Activated naive CD8-positive, alpha-beta T cell treated with anti-CD3 and anti-CD28 coated beads for 36 hours (primary cell): ENCODE measurements around the gene CHL1. TPM values are rescaled to one million over a fixed set of nuclear protein-coding genes. Genes with fewer than 3 reads are reported as not detected.

Source experiments
- DNase-seq: peaks from one replicate; pipeline ENCODE4 v3.0.0; 2021
- H3K27ac Mint-ChIP-seq: one replicate; pipeline ENCODE4 v1.8.0; 2022; ENCODE audit warnings: mild to moderate bottlenecking, moderate library complexity, mixed read lengths
- H3K27me3 Mint-ChIP-seq: one replicate; pipeline ENCODE4 v1.8.0; 2022; ENCODE audit warnings: mild to moderate bottlenecking, mixed read lengths
- H3K36me3 Mint-ChIP-seq: one replicate; pipeline ENCODE4 v1.8.0; 2021; ENCODE audit warnings: mild to moderate bottlenecking, mixed read lengths
- H3K4me1 Mint-ChIP-seq: one replicate; pipeline ENCODE4 v1.8.0; 2021; ENCODE audit warnings: mixed read lengths
- H3K4me3 Mint-ChIP-seq: one replicate; pipeline ENCODE4 v1.8.0; 2022; ENCODE audit warnings: mild to moderate bottlenecking, moderate library complexity, mixed read lengths
- H3K9me3 Mint-ChIP-seq: one replicate; pipeline ENCODE4 v1.8.0; 2022; ENCODE audit warnings: mixed read lengths
- total RNA-seq, 2 experiments: library from RNA; stranded (reverse); gene quantifications; one replicate each; pipeline ENCODE4 v1.2.3, GENCODE V29; 2021

CHL1 gene
- not detected for total RNA-seq

- no peak within 1 kb of the TSS for H3K27ac Mint-ChIP-seq
- peak within 1 kb of the TSS; percentile 2 for H3K4me3 Mint-ChIP-seq
- no peaks in the 10 kb centered on the region for H3K4me1 Mint-ChIP-seq
- H3K27me3 Mint-ChIP-seq = peaks cover 41% of the 10 kb centered on the region
- no peak for DNase-seq
- H3K9me3 Mint-ChIP-seq = no peaks in the 10 kb centered on the region
- H3K36me3 Mint-ChIP-seq = no peaks in the 10 kb centered on the region
Observed at GRCh38 chr3:196311-197148, at the start of gene CHL1. Gene CHL1, plus strand, starts transcription at chr3:196763. Its CDS starts 123,014 bp downstream, at chr3:319777.

GRCh38 chr3:151614-152189 is 44.9 kb upstream of the CHL1 start:
- no peaks in the 10 kb centered on the region for H3K9me3 Mint-ChIP-seq
- H3K27me3 Mint-ChIP-seq = no peaks in the 10 kb centered on the region

GRCh38 chr3:159974-160373 is 36.6 kb upstream of the CHL1 start:
- H3K27ac Mint-ChIP-seq = no peak overlapping the region
- H3K9me3 Mint-ChIP-seq = no peaks in the 10 kb centered on the region
- no peak overlapping the region for H3K4me3 Mint-ChIP-seq
- DNase-seq = no peak
- peaks cover 3% of the 10 kb centered on the region for H3K27me3 Mint-ChIP-seq
- no peaks in the 10 kb centered on the region for H3K36me3 Mint-ChIP-seq
- H3K4me1 Mint-ChIP-seq = no peaks in the 10 kb centered on the region

More at GRCh38 chr3:151614-152189, 44.9 kb upstream of the CHL1 start:
- Mint-ChIP-seq H3K4me1 (no peaks in the 10 kb centered on the region), H3K4me3 (no peak overlapping the region), H3K36me3 (no peaks in the 10 kb centered on the region), H3K27ac (no peak overlapping the region)
- no peak for DNase-seq

GRCh38 chr3:166071-166470 is 30.5 kb upstream of the CHL1 start:
- H3K4me1 Mint-ChIP-seq = no peaks in the 10 kb centered on the region
- H3K9me3 Mint-ChIP-seq = no peaks in the 10 kb centered on the region

GRCh38 chr3:166799-167198 is 29.8 kb upstream of the CHL1 start:
- H3K36me3 Mint-ChIP-seq = no peaks in the 10 kb centered on the region
- H3K27ac Mint-ChIP-seq = no peak overlapping the region
- no peak overlapping the region for H3K4me3 Mint-ChIP-seq
- H3K9me3 Mint-ChIP-seq = no peaks in the 10 kb centered on the region
- H3K27me3 Mint-ChIP-seq = no peaks in the 10 kb centered on the region
- no peak for DNase-seq
- no peaks in the 10 kb centered on the region for H3K4me1 Mint-ChIP-seq

More at GRCh38 chr3:166071-166470, 30.5 kb upstream of the CHL1 start:
- Mint-ChIP-seq H3K36me3 (no peaks in the 10 kb centered on the region), H3K4me3 (no peak overlapping the region), H3K27ac (no peak overlapping the region), H3K27me3 (no peaks in the 10 kb centered on the region)
- DNase-seq = no peak

GRCh38 chr3:173886-174285 is 22.7 kb upstream of the CHL1 start:
- no peaks in the 10 kb centered on the region for H3K9me3 Mint-ChIP-seq
- no peak overlapping the region for H3K27ac Mint-ChIP-seq
- H3K4me3 Mint-ChIP-seq = no peak overlapping the region
- no peaks in the 10 kb centered on the region for H3K27me3 Mint-ChIP-seq
- DNase-seq = no peak
- no peaks in the 10 kb centered on the region for H3K36me3 Mint-ChIP-seq
- no peaks in the 10 kb centered on the region for H3K4me1 Mint-ChIP-seq

GRCh38 chr3:184976-185375 is 11.6 kb upstream of the CHL1 start:
- Mint-ChIP-seq H3K4me1 (no peaks in the 10 kb centered on the region), H3K27me3 (no peaks in the 10 kb centered on the region), H3K27ac (no peak overlapping the region), H3K4me3 (no peak overlapping the region), H3K9me3 (no peaks in the 10 kb centered on the region), H3K36me3 (no peaks in the 10 kb centered on the region)
- DNase-seq = no peak

GRCh38 chr3:192215-192929 is 4.2 kb upstream of the CHL1 start:
- peaks cover 23% of the 10 kb centered on the region for H3K27me3 Mint-ChIP-seq
- no peaks in the 10 kb centered on the region for H3K9me3 Mint-ChIP-seq
- H3K36me3 Mint-ChIP-seq = no peaks in the 10 kb centered on the region
- H3K4me1 Mint-ChIP-seq = no peaks in the 10 kb centered on the region
- no peak overlapping the region for H3K4me3 Mint-ChIP-seq
- no peak for DNase-seq
- no peak overlapping the region for H3K27ac Mint-ChIP-seq

GRCh38 chr3:194001-194400 is 2.6 kb upstream of the CHL1 start:
- no peaks in the 10 kb centered on the region for H3K4me1 Mint-ChIP-seq
- H3K27ac Mint-ChIP-seq = no peak overlapping the region
- H3K4me3 Mint-ChIP-seq = no peak overlapping the region
- H3K9me3 Mint-ChIP-seq = no peaks in the 10 kb centered on the region
- no peaks in the 10 kb centered on the region for H3K36me3 Mint-ChIP-seq
- H3K27me3 Mint-ChIP-seq = peaks cover 35% of the 10 kb centered on the region
- DNase-seq = no peak

- no peaks in the 10 kb centered on the region for H3K4me1 Mint-ChIP-seq
- peaks cover 38% of the 10 kb centered on the region for H3K27me3 Mint-ChIP-seq
- no peak overlapping the region for H3K27ac Mint-ChIP-seq
- no peaks in the 10 kb centered on the region for H3K36me3 Mint-ChIP-seq
- no peak for DNase-seq
- H3K4me3 Mint-ChIP-seq = no peak overlapping the region
- no peaks in the 10 kb centered on the region for H3K9me3 Mint-ChIP-seq
Observed at GRCh38 chr3:194421-194820, 2.1 kb upstream of the CHL1 start.

- no peak overlapping the region for H3K4me3 Mint-ChIP-seq
- H3K27me3 Mint-ChIP-seq = peaks cover 41% of the 10 kb centered on the region
- H3K4me1 Mint-ChIP-seq = no peaks in the 10 kb centered on the region
- no peak overlapping the region for H3K27ac Mint-ChIP-seq
- DNase-seq = no peak
- no peaks in the 10 kb centered on the region for H3K9me3 Mint-ChIP-seq
- no peaks in the 10 kb centered on the region for H3K36me3 Mint-ChIP-seq
Observed at GRCh38 chr3:195666-196065, 897 bp upstream of the CHL1 start.

GRCh38 chr3:197149-197827 is 725 bp downstream of the CHL1 start:
- Mint-ChIP-seq H3K4me3 (no peak overlapping the region), H3K4me1 (no peaks in the 10 kb centered on the region), H3K27me3 (peaks cover 41% of the 10 kb centered on the region), H3K36me3 (no peaks in the 10 kb centered on the region), H3K27ac (no peak overlapping the region), H3K9me3 (no peaks in the 10 kb centered on the region)
- no peak for DNase-seq

- no peak for DNase-seq
- no peaks in the 10 kb centered on the region for H3K4me1 Mint-ChIP-seq
- H3K36me3 Mint-ChIP-seq = no peaks in the 10 kb centered on the region
- H3K9me3 Mint-ChIP-seq = peaks cover 2% of the 10 kb centered on the region
- no peak overlapping the region for H3K27ac Mint-ChIP-seq
- peaks cover 41% of the 10 kb centered on the region for H3K27me3 Mint-ChIP-seq
- H3K4me3 Mint-ChIP-seq = no peak overlapping the region
Observed at GRCh38 chr3:197828-198491, 1.4 kb downstream of the CHL1 start.

GRCh38 chr3:199835-200234 is 3.3 kb downstream of the CHL1 start:
- H3K27ac Mint-ChIP-seq = no peak overlapping the region
- no peaks in the 10 kb centered on the region for H3K4me1 Mint-ChIP-seq
- H3K36me3 Mint-ChIP-seq = no peaks in the 10 kb centered on the region
- H3K9me3 Mint-ChIP-seq = peaks cover 2% of the 10 kb centered on the region
- no peak overlapping the region for H3K4me3 Mint-ChIP-seq
- peaks cover 38% of the 10 kb centered on the region for H3K27me3 Mint-ChIP-seq
- DNase-seq = no peak
